NB4 (cell line): Measurements from ENCODE around the gene MGST3.

Experiments used
- DNase-seq: peaks from one replicate; pipeline ENCODE4 v3.0.0; 2010; ENCODE audit warnings: low read depth
- H3K4me3 ChIP-seq: one replicate; pipeline ENCODE4 v1.5.1; 2011; ENCODE audit warnings: mild to moderate bottlenecking, low read depth, low read length, moderate library complexity
- CTCF ChIP-seq: IDR thresholded peaks from one replicate; pipeline ENCODE4 v1.5.1; 2012; ENCODE audit warnings: low read depth, low read length
- MAX ChIP-seq: IDR thresholded peaks from 2 replicates; pipeline ENCODE4 v1.6.1; 2011; ENCODE audit warnings: low read depth, low read length
- MYC ChIP-seq: IDR thresholded peaks from 2 replicates; pipeline ENCODE4 v1.6.1; 2011; ENCODE audit warnings: low read depth, low read length
- POLR2A ChIP-seq: IDR thresholded peaks from 2 replicates; pipeline ENCODE4 v1.6.1; 2011; ENCODE audit warnings: mild to moderate bottlenecking; ENCODE audit not compliant: insufficient read length; ENCODE audit errors: extremely low read depth

Gene MGST3

GRCh38 chr1:165671526-165671925, 40.5 kb downstream of the MGST3 start:
- no peak overlapping the region for H3K4me3 ChIP-seq
- TF ChIP-seq MYC (no peak), POLR2A (no peak), CTCF (no peak), MAX (no peak)
- DNase-seq: no peak

GRCh38 chr1:165674599-165674998, 43.6 kb downstream of the MGST3 start:
- no peak overlapping the region for H3K4me3 ChIP-seq
- TF ChIP-seq CTCF (no peak), POLR2A (no peak), MYC (no peak)
- DNase-seq: no peak

GRCh38 chr1:165675794-165676193, 44.8 kb downstream of the MGST3 start:
- DNase-seq: no peak
- H3K4me3 ChIP-seq: no peak overlapping the region

GRCh38 chr1:165678509-165678908, 47.5 kb downstream of the MGST3 start:
- no peak for DNase-seq
- H3K4me3 ChIP-seq: no peak overlapping the region
- no peak for TF ChIP-seq MAX
- no peak for TF ChIP-seq POLR2A
- TF ChIP-seq MYC: no peak
- no peak for TF ChIP-seq CTCF

More at GRCh38 chr1:165675794-165676193, 44.8 kb downstream of the MGST3 start:
- TF ChIP-seq MAX: no peak
- TF ChIP-seq MYC: no peak
- TF ChIP-seq CTCF: no peak
- no peak for TF ChIP-seq POLR2A

GRCh38 chr1:165679282-165680036, 48.4 kb downstream of the MGST3 start:
- DNase-seq: no peak
- TF ChIP-seq MAX (no peak), POLR2A (no peak), CTCF (no peak), MYC (no peak)
- no peak overlapping the region for H3K4me3 ChIP-seq
